T-helper 1 cell treated with Interleukin-12 subunit alpha and Interleukin-12 subunit beta and Interleukin-4 antibody, amounts not matched to agents 30 μg/mL and 1 μg/mL, for 36 hours (primary cell): Measurements from ENCODE around the gene G3BP1.

Experiments
- H3K27ac Mint-ChIP-seq: one replicate; pipeline ENCODE4 v1.8.0; 2021; ENCODE audit warnings: mild to moderate bottlenecking, mixed read lengths
- H3K27me3 Mint-ChIP-seq: one replicate; pipeline ENCODE4 v1.8.0; 2021; ENCODE audit warnings: low read depth, mixed read lengths
- H3K36me3 Mint-ChIP-seq: one replicate; pipeline ENCODE4 v1.8.0; 2021; ENCODE audit warnings: low read depth, mixed read lengths
- H3K4me1 Mint-ChIP-seq: one replicate; pipeline ENCODE4 v1.8.0; 2021; ENCODE audit warnings: low read depth, mixed read lengths
- H3K4me3 Mint-ChIP-seq: one replicate; pipeline ENCODE4 v1.8.0; 2021; ENCODE audit warnings: mild to moderate bottlenecking, moderate library complexity, mixed read lengths
- H3K9me3 Mint-ChIP-seq: one replicate; pipeline ENCODE4 v1.8.0; 2021; ENCODE audit warnings: mixed read lengths

The G3BP1 gene

GRCh38 chr5:151741678-151742423 is 29.9 kb upstream of the G3BP1 start:
- peaks cover 47% of the 10 kb centered on the region for H3K4me1 Mint-ChIP-seq
- H3K27ac Mint-ChIP-seq: no peak overlapping the region
- no peak overlapping the region for H3K4me3 Mint-ChIP-seq
- peaks cover 35% of the 10 kb centered on the region for H3K36me3 Mint-ChIP-seq
- no peaks in the 10 kb centered on the region for H3K27me3 Mint-ChIP-seq
- no peaks in the 10 kb centered on the region for H3K9me3 Mint-ChIP-seq

GRCh38 chr5:151742870-151743294 is 28.9 kb upstream of the G3BP1 start:
- no peak overlapping the region for H3K4me3 Mint-ChIP-seq
- H3K27ac Mint-ChIP-seq: peak overlapping the region; percentile 0

GRCh38 chr5:151743530-151743929 is 28.2 kb upstream of the G3BP1 start:
- Mint-ChIP-seq H3K4me1 (peaks cover 58% of the 10 kb centered on the region), H3K36me3 (peaks cover 35% of the 10 kb centered on the region), H3K4me3 (no peak overlapping the region), H3K27ac (no peak overlapping the region), H3K9me3 (no peaks in the 10 kb centered on the region), H3K27me3 (no peaks in the 10 kb centered on the region)

More at GRCh38 chr5:151742870-151743294, 28.9 kb upstream of the G3BP1 start:
- Mint-ChIP-seq H3K27me3 (no peaks in the 10 kb centered on the region), H3K36me3 (peaks cover 35% of the 10 kb centered on the region), H3K9me3 (no peaks in the 10 kb centered on the region), H3K4me1 (peaks cover 52% of the 10 kb centered on the region)

- H3K36me3 Mint-ChIP-seq: peaks cover 36% of the 10 kb centered on the region
- H3K9me3 Mint-ChIP-seq: no peaks in the 10 kb centered on the region
- H3K4me1 Mint-ChIP-seq: peaks cover 65% of the 10 kb centered on the region
- peak overlapping the region; percentile 82 for H3K27ac Mint-ChIP-seq
- H3K4me3 Mint-ChIP-seq: peak overlapping the region; percentile 26
- H3K27me3 Mint-ChIP-seq: no peaks in the 10 kb centered on the region
These were observed 26.6 kb upstream of the G3BP1 start for GRCh38 chr5:151745071-151745705.

GRCh38 chr5:151750121-151750520 is 21.6 kb upstream of the G3BP1 start:
- H3K4me1 Mint-ChIP-seq: peaks cover 57% of the 10 kb centered on the region

GRCh38 chr5:151751091-151751490 is 20.7 kb upstream of the G3BP1 start:
- Mint-ChIP-seq H3K4me1 (peaks cover 52% of the 10 kb centered on the region), H3K4me3 (no peak overlapping the region), H3K9me3 (no peaks in the 10 kb centered on the region), H3K27ac (no peak overlapping the region), H3K36me3 (peaks cover 20% of the 10 kb centered on the region), H3K27me3 (no peaks in the 10 kb centered on the region)

More at GRCh38 chr5:151750121-151750520, 21.6 kb upstream of the G3BP1 start:
- peaks cover 24% of the 10 kb centered on the region for H3K36me3 Mint-ChIP-seq
- no peaks in the 10 kb centered on the region for H3K27me3 Mint-ChIP-seq
- H3K9me3 Mint-ChIP-seq: no peaks in the 10 kb centered on the region
- H3K4me3 Mint-ChIP-seq: no peak overlapping the region
- peak overlapping the region; percentile 95 for H3K27ac Mint-ChIP-seq

GRCh38 chr5:151751593-151751992 is 20.2 kb upstream of the G3BP1 start:
- Mint-ChIP-seq H3K36me3 (peaks cover 18% of the 10 kb centered on the region), H3K27me3 (no peaks in the 10 kb centered on the region), H3K27ac (peak overlapping the region; percentile 46), H3K9me3 (no peaks in the 10 kb centered on the region), H3K4me3 (no peak overlapping the region), H3K4me1 (peaks cover 50% of the 10 kb centered on the region)

GRCh38 chr5:151755383-151755782 is 16.4 kb upstream of the G3BP1 start:
- no peaks in the 10 kb centered on the region for H3K27me3 Mint-ChIP-seq
- peak overlapping the region; percentile 21 for H3K4me3 Mint-ChIP-seq
- H3K9me3 Mint-ChIP-seq: no peaks in the 10 kb centered on the region
- no peak overlapping the region for H3K27ac Mint-ChIP-seq
- peaks cover 18% of the 10 kb centered on the region for H3K36me3 Mint-ChIP-seq
- peaks cover 39% of the 10 kb centered on the region for H3K4me1 Mint-ChIP-seq

- Mint-ChIP-seq H3K4me1 (peaks cover 32% of the 10 kb centered on the region), H3K9me3 (no peaks in the 10 kb centered on the region), H3K36me3 (peaks cover 17% of the 10 kb centered on the region)
These were observed 14.3 kb upstream of the G3BP1 start for GRCh38 chr5:151757233-151758140.

GRCh38 chr5:151758141-151758429 is 13.7 kb upstream of the G3BP1 start:
- peaks cover 28% of the 10 kb centered on the region for H3K4me1 Mint-ChIP-seq
- H3K27me3 Mint-ChIP-seq: no peaks in the 10 kb centered on the region
- H3K9me3 Mint-ChIP-seq: no peaks in the 10 kb centered on the region
- peak overlapping the region; percentile 85 for H3K27ac Mint-ChIP-seq
- peaks cover 13% of the 10 kb centered on the region for H3K36me3 Mint-ChIP-seq
- peak overlapping the region; percentile 88 for H3K4me3 Mint-ChIP-seq

More at GRCh38 chr5:151757233-151758140, 14.3 kb upstream of the G3BP1 start:
- no peaks in the 10 kb centered on the region for H3K27me3 Mint-ChIP-seq
- peak overlapping the region; percentile 80 for H3K27ac Mint-ChIP-seq
- H3K4me3 Mint-ChIP-seq: peak overlapping the region; percentile 88

- H3K27ac Mint-ChIP-seq: peak within 1 kb of the TSS; percentile 85
- no peaks in the 10 kb centered on the region for H3K27me3 Mint-ChIP-seq
- peaks cover 25% of the 10 kb centered on the region for H3K4me1 Mint-ChIP-seq
These were observed 13.1 kb upstream of the G3BP1 start, which contains the start of gene ATOX1 for GRCh38 chr5:151758430-151759241. Gene ATOX1, minus strand, starts transcription at chr5:151758631. Its CDS starts 80 bp downstream, at chr5:151758551.

GRCh38 chr5:151764801-151765200 is 7.0 kb upstream of the G3BP1 start:
- peaks cover 4% of the 10 kb centered on the region for H3K4me1 Mint-ChIP-seq
- H3K27ac Mint-ChIP-seq: no peak overlapping the region
- no peak overlapping the region for H3K4me3 Mint-ChIP-seq
- H3K27me3 Mint-ChIP-seq: no peaks in the 10 kb centered on the region
- no peaks in the 10 kb centered on the region for H3K36me3 Mint-ChIP-seq
- no peaks in the 10 kb centered on the region for H3K9me3 Mint-ChIP-seq

More at GRCh38 chr5:151758430-151759241, 13.1 kb upstream of the G3BP1 start, which contains the start of gene ATOX1:
- H3K4me3 Mint-ChIP-seq: peak within 1 kb of the TSS; percentile 88
- H3K9me3 Mint-ChIP-seq: no peaks in the 10 kb centered on the region
- peaks cover 9% of the 10 kb centered on the region for H3K36me3 Mint-ChIP-seq

- Mint-ChIP-seq H3K9me3 (no peaks in the 10 kb centered on the region), H3K27me3 (no peaks in the 10 kb centered on the region), H3K4me1 (peaks cover 8% of the 10 kb centered on the region), H3K36me3 (no peaks in the 10 kb centered on the region), H3K27ac (no peak overlapping the region), H3K4me3 (no peak overlapping the region)
These were observed 4.8 kb upstream of the G3BP1 start for GRCh38 chr5:151766975-151767374.
